ENCODE results near the gene SVIL. TPM values are rescaled to one million over a fixed set of nuclear protein-coding genes. Genes with fewer than 3 reads are reported as not detected.
"Not testable (repeated sequence)": the region's sequence is repeated elsewhere in the genome, so short reads cannot be mapped to it uniquely, and the experiment has no call there.

Gene SVIL
- polyA plus RNA-seq, 1 experiment: 5.7 TPM

- CTCF ChIA-PET: interaction anchor here (0.7 to 1.3 kb wide), 2 partner anchors 24 to 107 kb away, joined by 3 to 4 read pairs; no protein-coding TSS in a partner anchor
- no peak for TF ChIP-seq CTCF (IDR thresholded peaks at IDR 0.05; ENCODE audit: insufficient read depth, low read depth, low read length)
- no peaks in the 10 kb centered on the region; the same call in none of the 2 replicates for H3K36me3 ChIP-seq (ENCODE audit: control insufficient read depth, insufficient read depth, low read length)
- no peaks in the 10 kb centered on the region for H3K27me3 ChIP-seq (ENCODE audit: control insufficient read depth, insufficient read depth, low read length)
- no peak for DNase-seq (ENCODE audit: low read depth)
- POLR2A ChIA-PET: no interaction called here
- H3K4me3 ChIP-seq (ENCODE audit: low read depth, low read length): no peak overlapping the region
Observed at GRCh38 chr10:29493697-29494096, 141.1 kb downstream of the SVIL start.

GRCh38 chr10:29492774-29493173, 142.0 kb downstream of the SVIL start:
- Histone ChIP-seq H3K36me3 (ENCODE audit: control insufficient read depth, insufficient read depth, low read length) (no peaks in the 10 kb centered on the region; the same call in none of the 2 replicates), H3K4me3 (ENCODE audit: low read depth, low read length) (no peak overlapping the region), H3K27me3 (ENCODE audit: control insufficient read depth, insufficient read depth, low read length) (no peaks in the 10 kb centered on the region)
- ChIA-PET POLR2A (no interaction called here), CTCF (no interaction called here)
- no peak for DNase-seq (ENCODE audit: low read depth)
- TF ChIP-seq CTCF (IDR thresholded peaks at IDR 0.05; ENCODE audit: insufficient read depth, low read depth, low read length): no peak

GRCh38 chr10:29491918-29492317, 142.9 kb downstream of the SVIL start:
- ChIA-PET POLR2A (no interaction called here), CTCF (no interaction called here)
- H3K27me3 ChIP-seq (ENCODE audit: control insufficient read depth, insufficient read depth, low read length): no peaks in the 10 kb centered on the region
- H3K36me3 ChIP-seq (ENCODE audit: control insufficient read depth, insufficient read depth, low read length): no peaks in the 10 kb centered on the region; the same call in none of the 2 replicates
- DNase-seq (ENCODE audit: low read depth): no peak
- no peak for TF ChIP-seq CTCF (IDR thresholded peaks at IDR 0.05; ENCODE audit: insufficient read depth, low read depth, low read length)
- H3K4me3 ChIP-seq (ENCODE audit: low read depth, low read length): no peak overlapping the region

GRCh38 chr10:29490781-29491280, 143.9 kb downstream of the SVIL start:
- DNase-seq (ENCODE audit: low read depth); POLR2A ChIA-PET; H3K27me3 ChIP-seq (ENCODE audit: control insufficient read depth, insufficient read depth, low read length); H3K4me3 ChIP-seq (ENCODE audit: low read depth, low read length); CTCF ChIA-PET; H3K36me3 ChIP-seq (ENCODE audit: control insufficient read depth, insufficient read depth, low read length): not testable (repeated sequence)

GRCh38 chr10:29488471-29488870, 146.3 kb downstream of the SVIL start:
- CTCF ChIA-PET: interaction anchor here (1.0 to 1.4 kb wide), 3 partner anchors 8 to 113 kb away, joined by 3 to 9 read pairs (median 3); no protein-coding TSS in a partner anchor
- H3K36me3 ChIP-seq (ENCODE audit: control insufficient read depth, insufficient read depth, low read length); H3K27me3 ChIP-seq (ENCODE audit: control insufficient read depth, insufficient read depth, low read length); POLR2A ChIA-PET; DNase-seq (ENCODE audit: low read depth); H3K4me3 ChIP-seq (ENCODE audit: low read depth, low read length): not testable (repeated sequence)

- H3K36me3 ChIP-seq (ENCODE audit: control insufficient read depth, insufficient read depth, low read length); DNase-seq (ENCODE audit: low read depth); H3K4me3 ChIP-seq (ENCODE audit: low read depth, low read length); H3K27me3 ChIP-seq (ENCODE audit: control insufficient read depth, insufficient read depth, low read length); POLR2A ChIA-PET: not testable (repeated sequence)
- CTCF ChIA-PET: interaction anchor here (0.6 to 2.3 kb wide), 6 partner anchors 9 to 259 kb away, joined by 3 to 9 read pairs (median 3); no protein-coding TSS in a partner anchor
Observed at GRCh38 chr10:29487884-29488266, 146.9 kb downstream of the SVIL start.

GRCh38 chr10:29487032-29487883, 147.5 kb downstream of the SVIL start:
- DNase-seq (ENCODE audit: low read depth); H3K27me3 ChIP-seq (ENCODE audit: control insufficient read depth, insufficient read depth, low read length); H3K36me3 ChIP-seq (ENCODE audit: control insufficient read depth, insufficient read depth, low read length); POLR2A ChIA-PET; H3K4me3 ChIP-seq (ENCODE audit: low read depth, low read length): not testable (repeated sequence)
- CTCF ChIA-PET: interaction anchor here (0.6 to 2.3 kb wide), 6 partner anchors 9 to 260 kb away, joined by 3 to 9 read pairs (median 3); no protein-coding TSS in a partner anchor

Data from BJ (cell line).